Measurements from ENCODE around the gene BAHCC1.

DNA sequence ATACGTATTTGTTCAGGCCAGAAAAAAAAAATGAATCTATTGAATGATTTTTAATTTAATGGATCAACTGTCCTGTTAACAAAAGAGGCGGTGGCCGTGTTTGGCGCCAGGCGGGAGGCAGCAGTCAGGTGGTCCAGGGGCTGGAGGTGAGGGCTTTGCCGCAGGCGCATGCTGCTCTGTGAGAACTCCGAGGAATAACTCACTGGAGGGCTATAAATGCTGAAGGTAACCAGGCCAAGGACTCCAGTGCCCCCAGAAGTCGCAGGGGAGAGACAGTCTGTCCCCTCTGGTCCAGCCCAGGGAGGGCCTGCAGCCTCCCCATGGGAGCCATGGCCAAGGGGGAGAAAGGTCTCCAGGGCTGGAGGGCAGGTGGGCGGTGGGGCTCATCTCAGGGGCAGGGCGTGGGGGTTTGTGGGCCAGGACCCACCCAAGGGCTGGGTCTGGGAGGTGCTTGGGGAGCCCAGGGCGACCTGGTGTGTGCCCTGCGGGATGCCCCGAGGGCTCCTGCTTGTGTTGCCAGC, 7.1 kb upstream of the BAHCC1 start:
- TF ChIP-seq, protein P1, sequence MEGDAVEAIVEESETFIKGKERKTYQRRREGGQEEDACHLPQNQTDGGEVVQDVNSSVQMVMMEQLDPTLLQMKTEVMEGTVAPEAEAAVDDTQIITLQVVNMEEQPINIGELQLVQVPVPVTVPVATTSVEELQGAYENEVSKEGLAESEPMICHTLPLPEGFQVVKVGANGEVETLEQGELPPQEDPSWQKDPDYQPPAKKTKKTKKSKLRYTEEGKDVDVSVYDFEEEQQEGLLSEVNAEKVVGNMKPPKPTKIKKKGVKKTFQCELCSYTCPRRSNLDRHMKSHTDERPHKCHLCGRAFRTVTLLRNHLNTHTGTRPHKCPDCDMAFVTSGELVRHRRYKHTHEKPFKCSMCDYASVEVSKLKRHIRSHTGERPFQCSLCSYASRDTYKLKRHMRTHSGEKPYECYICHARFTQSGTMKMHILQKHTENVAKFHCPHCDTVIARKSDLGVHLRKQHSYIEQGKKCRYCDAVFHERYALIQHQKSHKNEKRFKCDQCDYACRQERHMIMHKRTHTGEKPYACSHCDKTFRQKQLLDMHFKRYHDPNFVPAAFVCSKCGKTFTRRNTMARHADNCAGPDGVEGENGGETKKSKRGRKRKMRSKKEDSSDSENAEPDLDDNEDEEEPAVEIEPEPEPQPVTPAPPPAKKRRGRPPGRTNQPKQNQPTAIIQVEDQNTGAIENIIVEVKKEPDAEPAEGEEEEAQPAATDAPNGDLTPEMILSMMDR (IDR thresholded peaks at IDR 0.05; ENCODE audit: low read length): no peak
- TF ChIP-seq EZH2 (optimal IDR thresholded peaks at IDR 0.05; ENCODE audit: low read depth, low read length): no peak
